ENCODE data around the gene BCOR. TPM values are rescaled to one million over a fixed set of nuclear protein-coding genes. Genes with fewer than 3 reads are reported as not detected.

BCOR gene
- total RNA-seq, 1 experiment from 2014 or later = 58.8 TPM

DNA sequence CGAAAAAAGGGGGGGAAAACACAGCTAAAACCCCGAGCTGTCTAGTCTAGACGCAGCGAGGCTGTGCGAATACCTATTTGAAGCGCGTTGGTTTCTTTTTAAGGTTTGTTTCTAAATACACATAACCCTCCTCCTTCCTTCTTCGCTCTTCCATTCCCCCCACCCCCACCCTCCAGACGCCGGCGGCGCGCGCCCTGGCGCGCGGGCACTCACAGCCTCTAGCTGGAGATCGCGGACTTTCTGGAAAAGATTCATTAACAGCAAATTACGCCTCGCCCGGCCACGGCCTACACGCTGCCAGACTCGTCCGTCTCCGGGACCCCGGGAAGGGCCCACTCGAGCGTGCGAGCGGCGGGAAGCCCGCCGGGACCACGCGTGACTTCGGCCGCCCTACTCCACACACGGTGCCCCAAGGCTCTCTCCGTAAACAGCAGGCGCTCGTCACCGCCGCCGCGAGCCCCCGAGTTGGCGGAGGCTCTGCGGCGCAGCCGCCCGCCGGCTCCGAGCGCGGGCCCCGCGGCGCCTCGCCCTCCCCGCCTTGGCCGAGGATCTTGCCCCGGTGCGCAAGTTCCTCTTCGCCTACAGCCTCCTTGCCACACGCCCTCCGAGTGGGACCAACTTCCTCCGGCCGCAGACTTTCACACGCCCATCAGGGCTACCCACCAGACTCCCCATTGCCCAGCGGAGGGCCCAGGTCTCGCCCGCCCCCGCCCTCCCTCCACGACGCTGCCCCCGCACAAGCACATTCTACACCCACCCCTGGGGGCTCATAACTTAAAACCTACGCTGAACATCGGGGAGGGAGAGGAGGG lies 2.0 kb downstream of the BCOR start:
- H3K27me3 ChIP-seq (replicated peaks; ENCODE audit: insufficient read depth, low read depth, low read length, poor library complexity) = no peaks in the 10 kb centered on the region

GRCh38 chrX:40094900-40095582 lies 2.7 kb downstream of the BCOR start:
- DNase-seq (ENCODE audit: low spot score) = no peak
- H3K9me3 ChIP-seq (ENCODE audit: low read depth, low read length, poor library complexity, severe bottlenecking) = no peaks in the 10 kb centered on the region
- ChIA-PET POLR2A (ENCODE audit: low non-redundant PET) (no interaction called here), CTCF (no interaction called here)
- peak overlapping the region; percentile 59 for H3K27ac ChIP-seq (ENCODE audit: low read depth, low read length, poor library complexity, severe bottlenecking)
- H3K4me1 ChIP-seq (ENCODE audit: insufficient read depth, low read length, poor library complexity, severe bottlenecking) = peaks cover 22% of the 10 kb centered on the region
- no peaks in the 10 kb centered on the region for H3K27me3 ChIP-seq (replicated peaks; ENCODE audit: insufficient read depth, low read depth, low read length, poor library complexity)
- TF ChIP-seq CTCF (conservative IDR thresholded peaks at IDR 0.05; ENCODE audit: low read depth, low read length) (no peak), EZH2 (IDR thresholded peaks at IDR 0.05; ENCODE audit: borderline replicate concordance, low read depth, low read length, poor library complexity, severe bottlenecking) (no peak)
- no peaks in the 10 kb centered on the region for H3K36me3 ChIP-seq (ENCODE audit: insufficient read depth, low read length, poor library complexity, severe bottlenecking)
- intact Hi-C loops (cut with micrococcal nuclease; ENCODE audit: unreplicated experiment) = loop anchor here (2.0 to 5.0 kb wide), 3 partner anchors 80 to 278 kb away; no protein-coding TSS in a partner anchor
- BruUV-seq (replicated peaks) = TSS peak; percentile 15
- peak overlapping the region; percentile 64 for H3K4me3 ChIP-seq (ENCODE audit: low read depth, low read length, poor library complexity, severe bottlenecking)

More for the DNA sequence above, 2.0 kb downstream of the BCOR start:
- TF ChIP-seq CTCF (conservative IDR thresholded peaks at IDR 0.05; ENCODE audit: low read depth, low read length) = no peak
- no peak for TF ChIP-seq EZH2 (IDR thresholded peaks at IDR 0.05; ENCODE audit: borderline replicate concordance, low read depth, low read length, poor library complexity, severe bottlenecking)
- intact Hi-C loops (cut with micrococcal nuclease; ENCODE audit: unreplicated experiment) = loop anchor here (2.0 to 5.0 kb wide), 2 partner anchors 79 to 278 kb away; no protein-coding TSS in a partner anchor
- no peak for DNase-seq (ENCODE audit: low spot score)
- ChIA-PET CTCF (interaction anchor here (0.6 kb wide), 1 partner anchor 366 kb away, joined by 4 read pairs; no protein-coding TSS in a partner anchor), POLR2A (ENCODE audit: low non-redundant PET) (interaction anchor here (0.6 kb wide), 1 partner anchor 944 kb away, joined by 21 read pairs; no protein-coding TSS in a partner anchor)
- Histone ChIP-seq H3K4me1 (ENCODE audit: insufficient read depth, low read length, poor library complexity, severe bottlenecking) (peaks cover 27% of the 10 kb centered on the region), H3K27ac (ENCODE audit: low read depth, low read length, poor library complexity, severe bottlenecking) (peak overlapping the region; percentile 59), H3K9me3 (ENCODE audit: low read depth, low read length, poor library complexity, severe bottlenecking) (no peaks in the 10 kb centered on the region), H3K36me3 (ENCODE audit: insufficient read depth, low read length, poor library complexity, severe bottlenecking) (no peaks in the 10 kb centered on the region), H3K4me3 (ENCODE audit: low read depth, low read length, poor library complexity, severe bottlenecking) (peak overlapping the region; percentile 64)
- BruUV-seq (replicated peaks) = no TSS peak

DNA sequence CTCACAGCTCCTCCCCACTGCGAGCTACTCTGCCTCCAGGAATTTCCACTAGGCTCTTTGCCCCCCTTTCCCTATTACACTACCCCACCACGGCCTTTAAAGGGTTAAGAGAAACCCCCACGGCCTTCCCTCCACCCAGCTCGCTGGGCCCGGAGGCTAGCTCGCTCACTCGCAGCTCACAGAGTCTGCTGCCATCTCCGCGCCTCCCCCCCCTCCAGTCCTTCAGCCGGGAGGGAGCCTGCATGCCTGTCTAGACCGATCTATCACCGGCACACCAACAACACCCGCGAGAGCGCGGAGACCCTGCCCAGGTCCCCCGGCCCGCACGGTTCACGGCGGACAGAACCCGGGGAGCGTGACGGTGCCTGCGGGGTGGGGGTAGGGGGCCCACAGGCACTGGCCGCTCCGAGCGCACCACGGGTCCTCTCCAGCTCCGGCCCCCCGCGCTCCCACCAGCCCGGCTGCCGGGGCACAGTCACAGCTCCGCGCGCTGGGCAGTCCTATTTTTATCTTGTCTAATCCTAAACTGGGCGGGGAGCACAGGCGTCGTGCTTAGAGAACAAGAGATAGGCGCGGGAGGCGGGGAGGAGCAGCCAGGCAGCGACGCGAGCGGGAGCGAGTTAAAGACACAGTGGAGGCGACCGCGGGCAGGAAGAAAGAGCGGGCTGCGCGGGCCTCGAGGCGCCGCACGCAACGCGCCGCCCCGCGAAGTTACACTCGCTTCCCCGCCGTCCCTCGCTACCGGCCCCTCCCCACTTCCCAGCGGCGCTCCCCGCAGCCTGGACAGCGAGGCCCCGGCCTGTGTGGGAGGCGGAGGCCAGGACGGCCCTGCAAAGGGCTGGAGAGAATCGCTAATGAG lies 3.5 kb downstream of the BCOR start:
- no peaks in the 10 kb centered on the region for H3K9me3 ChIP-seq (ENCODE audit: low read depth, low read length, poor library complexity, severe bottlenecking)
- BruUV-seq (replicated peaks) = no TSS peak
- peak; percentile 83 for DNase-seq (ENCODE audit: low spot score)
- H3K27ac ChIP-seq (ENCODE audit: low read depth, low read length, poor library complexity, severe bottlenecking) = peak overlapping the region; percentile 59
- H3K27me3 ChIP-seq (replicated peaks; ENCODE audit: insufficient read depth, low read depth, low read length, poor library complexity) = no peaks in the 10 kb centered on the region
- ChIA-PET CTCF (interaction anchor here (0.6 kb wide), 1 partner anchor 59 kb away, joined by 4 read pairs; no protein-coding TSS in a partner anchor), POLR2A (ENCODE audit: low non-redundant PET) (no interaction called here)
- H3K4me1 ChIP-seq (ENCODE audit: insufficient read depth, low read length, poor library complexity, severe bottlenecking) = peaks cover 23% of the 10 kb centered on the region
- no peak for TF ChIP-seq EZH2 (IDR thresholded peaks at IDR 0.05; ENCODE audit: borderline replicate concordance, low read depth, low read length, poor library complexity, severe bottlenecking)
- no peaks in the 10 kb centered on the region for H3K36me3 ChIP-seq (ENCODE audit: insufficient read depth, low read length, poor library complexity, severe bottlenecking)
- intact Hi-C loops (cut with micrococcal nuclease; ENCODE audit: unreplicated experiment) = loop anchor here (2.0 to 5.0 kb wide), 2 partner anchors 81 to 82 kb away; no protein-coding TSS in a partner anchor
- peak overlapping the region; percentile 64 for H3K4me3 ChIP-seq (ENCODE audit: low read depth, low read length, poor library complexity, severe bottlenecking)
